ENCODE results near the gene AFAP1. TPM values are rescaled to one million over a fixed set of nuclear protein-coding genes. Genes with fewer than 3 reads are reported as not detected.

Gene AFAP1
- total RNA-seq, 1 experiment from 2014 or later = 23.6 TPM

DNA sequence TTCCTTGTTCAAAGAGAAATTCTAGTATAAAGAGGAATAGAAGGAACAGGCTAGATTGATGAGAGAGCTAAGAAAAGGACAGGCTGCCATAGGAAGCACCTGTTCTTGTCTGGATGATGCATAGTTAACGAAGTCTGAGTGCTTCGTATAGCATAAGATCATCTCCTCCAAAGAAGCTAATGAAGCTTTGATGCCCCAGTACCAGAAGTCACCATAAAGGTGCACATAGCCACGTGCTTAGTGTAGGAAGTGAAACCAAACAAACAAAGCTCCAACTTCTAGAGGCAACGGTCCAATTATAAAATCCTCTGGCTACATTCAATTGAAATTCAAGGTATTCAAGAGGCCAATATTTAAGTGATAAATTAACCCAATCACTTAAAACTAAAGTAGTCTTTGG lies 31.0 kb downstream of the AFAP1 start:
- H3K36me3 Mint-ChIP-seq = no peaks in the 10 kb centered on the region
- peaks cover 79% of the 10 kb centered on the region for H3K4me1 Mint-ChIP-seq
- no peak for DNase-seq (ENCODE audit: low spot score)
- no peak for ATAC-seq
- no peaks in the 10 kb centered on the region for H3K27me3 Mint-ChIP-seq (ENCODE audit: low read depth)
- no peak overlapping the region for H3K4me3 Mint-ChIP-seq
- H3K9me3 Mint-ChIP-seq = no peaks in the 10 kb centered on the region
- no peak overlapping the region for H3K27ac Mint-ChIP-seq
- ChIA-PET POLR2A (no interaction called here), CTCF (interaction anchor here (1.1 kb wide), 1 partner anchor 29 kb away, joined by 5 read pairs; no protein-coding TSS in a partner anchor)
- TF ChIP-seq, protein P1, sequence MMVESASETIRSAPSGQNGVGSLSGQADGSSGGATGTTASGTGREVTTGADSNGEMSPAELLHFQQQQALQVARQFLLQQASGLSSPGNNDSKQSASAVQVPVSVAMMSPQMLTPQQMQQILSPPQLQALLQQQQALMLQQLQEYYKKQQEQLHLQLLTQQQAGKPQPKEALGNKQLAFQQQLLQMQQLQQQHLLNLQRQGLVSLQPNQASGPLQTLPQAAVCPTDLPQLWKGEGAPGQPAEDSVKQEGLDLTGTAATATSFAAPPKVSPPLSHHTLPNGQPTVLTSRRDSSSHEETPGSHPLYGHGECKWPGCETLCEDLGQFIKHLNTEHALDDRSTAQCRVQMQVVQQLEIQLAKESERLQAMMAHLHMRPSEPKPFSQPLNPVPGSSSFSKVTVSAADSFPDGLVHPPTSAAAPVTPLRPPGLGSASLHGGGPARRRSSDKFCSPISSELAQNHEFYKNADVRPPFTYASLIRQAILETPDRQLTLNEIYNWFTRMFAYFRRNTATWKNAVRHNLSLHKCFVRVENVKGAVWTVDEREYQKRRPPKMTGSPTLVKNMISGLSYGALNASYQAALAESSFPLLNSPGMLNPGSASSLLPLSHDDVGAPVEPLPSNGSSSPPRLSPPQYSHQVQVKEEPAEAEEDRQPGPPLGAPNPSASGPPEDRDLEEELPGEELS (CRISPR knock-in tag; IDR thresholded peaks at IDR 0.05) = no peak
- TF ChIP-seq SP1 (CRISPR knock-in tag; conservative IDR thresholded peaks at IDR 0.05) = no peak
- TF ChIP-seq GTF2I (CRISPR knock-in tag; conservative IDR thresholded peaks at IDR 0.05) = no peak
- TF ChIP-seq JAZF1 (CRISPR knock-in tag; IDR thresholded peaks at IDR 0.05) = no peak
- no peak for TF ChIP-seq ZNF423 (CRISPR knock-in tag; IDR thresholded peaks at IDR 0.05)
- no peak for TF ChIP-seq ZBTB21 (CRISPR knock-in tag; IDR thresholded peaks at IDR 0.05; ENCODE audit: borderline replicate concordance)
- no peak for TF ChIP-seq ZBTB43 (CRISPR knock-in tag; IDR thresholded peaks at IDR 0.05)
- no peak for TF ChIP-seq GABPB1 (CRISPR knock-in tag; IDR thresholded peaks at IDR 0.05)
- no peak for TF ChIP-seq ETV6 (CRISPR knock-in tag; IDR thresholded peaks at IDR 0.05)
- TF ChIP-seq CBFB (CRISPR knock-in tag; IDR thresholded peaks at IDR 0.05; ENCODE audit: low read depth) = no peak
- TF ChIP-seq ZNF121 (CRISPR knock-in tag; IDR thresholded peaks at IDR 0.05) = no peak
- TF ChIP-seq, protein P2, sequence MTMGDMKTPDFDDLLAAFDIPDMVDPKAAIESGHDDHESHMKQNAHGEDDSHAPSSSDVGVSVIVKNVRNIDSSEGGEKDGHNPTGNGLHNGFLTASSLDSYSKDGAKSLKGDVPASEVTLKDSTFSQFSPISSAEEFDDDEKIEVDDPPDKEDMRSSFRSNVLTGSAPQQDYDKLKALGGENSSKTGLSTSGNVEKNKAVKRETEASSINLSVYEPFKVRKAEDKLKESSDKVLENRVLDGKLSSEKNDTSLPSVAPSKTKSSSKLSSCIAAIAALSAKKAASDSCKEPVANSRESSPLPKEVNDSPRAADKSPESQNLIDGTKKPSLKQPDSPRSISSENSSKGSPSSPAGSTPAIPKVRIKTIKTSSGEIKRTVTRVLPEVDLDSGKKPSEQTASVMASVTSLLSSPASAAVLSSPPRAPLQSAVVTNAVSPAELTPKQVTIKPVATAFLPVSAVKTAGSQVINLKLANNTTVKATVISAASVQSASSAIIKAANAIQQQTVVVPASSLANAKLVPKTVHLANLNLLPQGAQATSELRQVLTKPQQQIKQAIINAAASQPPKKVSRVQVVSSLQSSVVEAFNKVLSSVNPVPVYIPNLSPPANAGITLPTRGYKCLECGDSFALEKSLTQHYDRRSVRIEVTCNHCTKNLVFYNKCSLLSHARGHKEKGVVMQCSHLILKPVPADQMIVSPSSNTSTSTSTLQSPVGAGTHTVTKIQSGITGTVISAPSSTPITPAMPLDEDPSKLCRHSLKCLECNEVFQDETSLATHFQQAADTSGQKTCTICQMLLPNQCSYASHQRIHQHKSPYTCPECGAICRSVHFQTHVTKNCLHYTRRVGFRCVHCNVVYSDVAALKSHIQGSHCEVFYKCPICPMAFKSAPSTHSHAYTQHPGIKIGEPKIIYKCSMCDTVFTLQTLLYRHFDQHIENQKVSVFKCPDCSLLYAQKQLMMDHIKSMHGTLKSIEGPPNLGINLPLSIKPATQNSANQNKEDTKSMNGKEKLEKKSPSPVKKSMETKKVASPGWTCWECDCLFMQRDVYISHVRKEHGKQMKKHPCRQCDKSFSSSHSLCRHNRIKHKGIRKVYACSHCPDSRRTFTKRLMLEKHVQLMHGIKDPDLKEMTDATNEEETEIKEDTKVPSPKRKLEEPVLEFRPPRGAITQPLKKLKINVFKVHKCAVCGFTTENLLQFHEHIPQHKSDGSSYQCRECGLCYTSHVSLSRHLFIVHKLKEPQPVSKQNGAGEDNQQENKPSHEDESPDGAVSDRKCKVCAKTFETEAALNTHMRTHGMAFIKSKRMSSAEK (CRISPR knock-in tag; IDR thresholded peaks at IDR 0.05; ENCODE audit: borderline replicate concordance) = no peak
- no peak for TF ChIP-seq ZNF396 (CRISPR knock-in tag; IDR thresholded peaks at IDR 0.05; ENCODE audit: borderline replicate concordance)

- H3K27ac Mint-ChIP-seq = peak overlapping the region; percentile 77
- TF ChIP-seq, protein P3, sequence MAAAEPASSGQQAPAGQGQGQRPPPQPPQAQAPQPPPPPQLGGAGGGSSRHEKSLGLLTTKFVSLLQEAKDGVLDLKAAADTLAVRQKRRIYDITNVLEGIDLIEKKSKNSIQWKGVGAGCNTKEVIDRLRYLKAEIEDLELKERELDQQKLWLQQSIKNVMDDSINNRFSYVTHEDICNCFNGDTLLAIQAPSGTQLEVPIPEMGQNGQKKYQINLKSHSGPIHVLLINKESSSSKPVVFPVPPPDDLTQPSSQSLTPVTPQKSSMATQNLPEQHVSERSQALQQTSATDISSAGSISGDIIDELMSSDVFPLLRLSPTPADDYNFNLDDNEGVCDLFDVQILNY (CRISPR knock-in tag; IDR thresholded peaks at IDR 0.05) = no peak
- TF ChIP-seq, protein P4, sequence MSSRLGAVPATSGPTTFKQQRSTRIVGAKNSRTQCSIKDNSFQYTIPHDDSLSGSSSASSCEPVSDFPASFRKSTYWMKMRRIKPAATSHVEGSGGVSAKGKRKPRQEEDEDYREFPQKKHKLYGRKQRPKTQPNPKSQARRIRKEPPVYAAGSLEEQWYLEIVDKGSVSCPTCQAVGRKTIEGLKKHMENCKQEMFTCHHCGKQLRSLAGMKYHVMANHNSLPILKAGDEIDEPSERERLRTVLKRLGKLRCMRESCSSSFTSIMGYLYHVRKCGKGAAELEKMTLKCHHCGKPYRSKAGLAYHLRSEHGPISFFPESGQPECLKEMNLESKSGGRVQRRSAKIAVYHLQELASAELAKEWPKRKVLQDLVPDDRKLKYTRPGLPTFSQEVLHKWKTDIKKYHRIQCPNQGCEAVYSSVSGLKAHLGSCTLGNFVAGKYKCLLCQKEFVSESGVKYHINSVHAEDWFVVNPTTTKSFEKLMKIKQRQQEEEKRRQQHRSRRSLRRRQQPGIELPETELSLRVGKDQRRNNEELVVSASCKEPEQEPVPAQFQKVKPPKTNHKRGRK (CRISPR knock-in tag; IDR thresholded peaks at IDR 0.05; ENCODE audit: borderline replicate concordance) = no peak
- TF ChIP-seq, protein P5, sequence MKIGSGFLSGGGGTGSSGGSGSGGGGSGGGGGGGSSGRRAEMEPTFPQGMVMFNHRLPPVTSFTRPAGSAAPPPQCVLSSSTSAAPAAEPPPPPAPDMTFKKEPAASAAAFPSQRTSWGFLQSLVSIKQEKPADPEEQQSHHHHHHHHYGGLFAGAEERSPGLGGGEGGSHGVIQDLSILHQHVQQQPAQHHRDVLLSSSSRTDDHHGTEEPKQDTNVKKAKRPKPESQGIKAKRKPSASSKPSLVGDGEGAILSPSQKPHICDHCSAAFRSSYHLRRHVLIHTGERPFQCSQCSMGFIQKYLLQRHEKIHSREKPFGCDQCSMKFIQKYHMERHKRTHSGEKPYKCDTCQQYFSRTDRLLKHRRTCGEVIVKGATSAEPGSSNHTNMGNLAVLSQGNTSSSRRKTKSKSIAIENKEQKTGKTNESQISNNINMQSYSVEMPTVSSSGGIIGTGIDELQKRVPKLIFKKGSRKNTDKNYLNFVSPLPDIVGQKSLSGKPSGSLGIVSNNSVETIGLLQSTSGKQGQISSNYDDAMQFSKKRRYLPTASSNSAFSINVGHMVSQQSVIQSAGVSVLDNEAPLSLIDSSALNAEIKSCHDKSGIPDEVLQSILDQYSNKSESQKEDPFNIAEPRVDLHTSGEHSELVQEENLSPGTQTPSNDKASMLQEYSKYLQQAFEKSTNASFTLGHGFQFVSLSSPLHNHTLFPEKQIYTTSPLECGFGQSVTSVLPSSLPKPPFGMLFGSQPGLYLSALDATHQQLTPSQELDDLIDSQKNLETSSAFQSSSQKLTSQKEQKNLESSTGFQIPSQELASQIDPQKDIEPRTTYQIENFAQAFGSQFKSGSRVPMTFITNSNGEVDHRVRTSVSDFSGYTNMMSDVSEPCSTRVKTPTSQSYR (CRISPR knock-in tag; IDR thresholded peaks at IDR 0.05) = no peak
- TF ChIP-seq NFE2L1 (CRISPR knock-in tag; IDR thresholded peaks at IDR 0.05) (no peak), JAZF1 (CRISPR knock-in tag; IDR thresholded peaks at IDR 0.05) (no peak), FOXJ3 (CRISPR knock-in tag; IDR thresholded peaks at IDR 0.05; ENCODE audit: borderline replicate concordance) (no peak), NR1H2 (CRISPR knock-in tag; IDR thresholded peaks at IDR 0.05) (no peak)
Measured at GRCh38 chr4:7907142-7907541, 32.5 kb downstream of the AFAP1 start.

More at GRCh38 chr4:7907142-7907541, 32.5 kb downstream of the AFAP1 start:
- Mint-ChIP-seq H3K9me3 (no peaks in the 10 kb centered on the region), H3K4me1 (peaks cover 85% of the 10 kb centered on the region), H3K27me3 (ENCODE audit: low read depth) (no peaks in the 10 kb centered on the region), H3K36me3 (no peaks in the 10 kb centered on the region), H3K4me3 (no peak overlapping the region)
- ChIA-PET CTCF (interaction anchor here (0.8 to 1.9 kb wide), 6 partner anchors 10 to 105 kb away, joined by 3 to 8 read pairs (median 4); no protein-coding TSS in a partner anchor), POLR2A (interaction anchor here (0.7 to 1.0 kb wide), 2 partner anchors 10 to 13 kb away, joined by 3 to 4 read pairs; no protein-coding TSS in a partner anchor)
- ATAC-seq (no peak), DNase-seq (ENCODE audit: low spot score) (no peak)
